B cell (primary cell): Measurements from ENCODE around the gene PTPRG. TPM values are rescaled to one million over a fixed set of nuclear protein-coding genes. Genes with fewer than 3 reads are reported as not detected.

Experiments used
- ATAC-seq: fragments of 200-7000 bp; cut with Tn5 transposase; one replicate; pipeline ENCODE4 v1.10.0; 2021; ENCODE audit warnings: low read depth, mild to moderate bottlenecking, moderate number of reproducible peaks, moderate library complexity
- CTCF ChIA-PET: fragments of 350-600 bp; sonication (Branson Sonifier 250); formaldehyde crosslinking; loops from one replicate; lab custom pipeline; 2021; ENCODE audit warnings: antibody characterized with exemption, inconsistent platforms; lab: Charles Lee
- POLR2A ChIA-PET: fragments of 350-600 bp; sonication (Branson Sonifier 250); formaldehyde crosslinking; loops from one replicate; lab custom pipeline; 2021; ENCODE audit warnings: antibody characterized with exemption; lab: Charles Lee
- DNase-seq: peaks from one replicate; pipeline ENCODE4 v3.0.0; 2013
- H2AFZ ChIP-seq: 2 replicates; pipeline ENCODE4 v1.6.1; 2012; ENCODE audit warnings: mild to moderate bottlenecking, low read depth, low read length; ENCODE audit not compliant: insufficient read depth, poor library complexity, severe bottlenecking
- H3K27ac ChIP-seq, 2 donors: 1 replicate in 1 of 2; 2 replicates in 1 of 2; pipeline ENCODE4 v1.5.1; 2012 to 2013; ENCODE audit warnings: low read length in 2 of 2, mild to moderate bottlenecking in 2 of 2, moderate library complexity in 1 of 2
- H3K27me3 ChIP-seq, 4 experiments: fragments of 200-600 bp in 1 of 4; sonication (generic) in 1 of 4; replicated peaks in 1 of 4; 1 replicate in 2 of 4; 2 replicates in 2 of 4; pipeline versions ENCODE4 v1.6.1 to v1.7.0; 2013 to 2016; ENCODE audit warnings: low read length in 3 of 4, mild to moderate bottlenecking in 2 of 4, mixed read lengths in 1 of 4, moderate library complexity in 1 of 4; ENCODE audit not compliant: insufficient read depth in 4 of 4, control insufficient read depth in 3 of 4; ENCODE audit errors: control extremely low read depth in 1 of 4
- H3K36me3 ChIP-seq, 2 experiments: replicated peaks in 1 of 2; 1 replicate in 1 of 2; 2 replicates in 1 of 2; pipeline versions ENCODE4 v1.6.1 to v1.7.1; 2013; ENCODE audit warnings: low read length in 1 of 2; ENCODE audit not compliant: insufficient read depth in 2 of 2, control insufficient read depth in 1 of 2; ENCODE audit errors: control extremely low read depth in 1 of 2, extremely low read depth in 1 of 2
- H3K4me1 ChIP-seq, 2 donors: fragments of 200-600 bp in 1 of 2; sonication (generic) in 1 of 2; 1 replicate in 1 of 2; 2 replicates in 1 of 2; pipeline versions ENCODE4 v1.5.1 to v1.6.1; 2013 to 2017; ENCODE audit warnings: low read length in 2 of 2; ENCODE audit not compliant: control insufficient read depth in 2 of 2, insufficient read depth in 2 of 2
- H3K4me2 ChIP-seq: replicated peaks from 2 replicates; pipeline ENCODE3; 2012; ENCODE audit warnings: mild to moderate bottlenecking, low read depth, low read length; ENCODE audit not compliant: poor library complexity, severe bottlenecking
- H3K4me3 ChIP-seq, 5 experiments: fragments of 200-600 bp in 1 of 5; sonication (generic) in 1 of 5; 1 replicate in 3 of 5; 2 replicates in 2 of 5; pipeline versions ENCODE4 v1.5.1 to v1.7.0; 2011 to 2016; ENCODE audit warnings: low read length in 4 of 5, mild to moderate bottlenecking in 4 of 5, low read depth in 2 of 5, control low read depth in 1 of 5, moderate library complexity in 1 of 5; ENCODE audit not compliant: insufficient read depth in 1 of 5; ENCODE audit errors: control extremely low read depth in 1 of 5, extremely low read depth in 1 of 5
- H3K79me2 ChIP-seq: fragments of 200-600 bp; sonication (generic); one replicate; pipeline ENCODE4 v1.6.0; 2016; ENCODE audit warnings: low read length; ENCODE audit not compliant: control insufficient read depth, insufficient read depth
- H3K9ac ChIP-seq: fragments of 200-600 bp; sonication (generic); 2 replicates; pipeline ENCODE4 v1.6.1; 2017; ENCODE audit warnings: mild to moderate bottlenecking, low read length, moderate library complexity
- H3K9me3 ChIP-seq, 3 donors: one replicate each; pipeline versions ENCODE4 v1.6.1 to v1.7.1; 2013; ENCODE audit warnings: low read length in 2 of 3; ENCODE audit not compliant: control insufficient read depth in 2 of 3, insufficient read depth in 1 of 3; ENCODE audit errors: control extremely low read depth in 1 of 3
- H4K20me1 ChIP-seq: 2 replicates; pipeline ENCODE4 v1.6.0; 2012; ENCODE audit warnings: mild to moderate bottlenecking, low read length; ENCODE audit not compliant: insufficient read depth, control insufficient read depth, poor library complexity, severe bottlenecking
- H3K27ac Mint-ChIP-seq: one replicate; pipeline ENCODE4 v1.8.0; 2021; ENCODE audit warnings: mixed read lengths
- H3K27me3 Mint-ChIP-seq: one replicate; pipeline ENCODE4 v1.8.0; 2021; ENCODE audit warnings: mixed read lengths
- H3K4me1 Mint-ChIP-seq: one replicate; pipeline ENCODE4 v1.8.0; 2021; ENCODE audit warnings: mixed read lengths
- H3K4me3 Mint-ChIP-seq: one replicate; pipeline ENCODE4 v1.8.0; 2021; ENCODE audit warnings: mixed read lengths
- H3K9me3 Mint-ChIP-seq: one replicate; pipeline ENCODE4 v1.8.0; 2022; ENCODE audit warnings: mixed read lengths; ENCODE audit not compliant: insufficient read depth
- EZH2 ChIP-seq: IDR thresholded peaks from 2 replicates; pipeline ENCODE4 v1.6.1; 2012; ENCODE audit warnings: borderline replicate concordance, low read depth, mild to moderate bottlenecking, moderate library complexity, low read length; ENCODE audit not compliant: insufficient read depth, poor library complexity, severe bottlenecking
- WGBS: methylation state at CpG from one replicate; pipeline ENCODE4 v1.1.5; 2013; ENCODE audit warnings: missing lambda C conversion rate; ENCODE audit not compliant: insufficient coverage; 5-methylcytosine and 5-hydroxymethylcytosine counted together
- intact Hi-C: fragments of 100-400 bp; cut with micrococcal nuclease; formaldehyde crosslinking; loops from one replicate; pipeline ENCODE4 v1.10.0; 2022
- polyA plus RNA-seq: library from polyadenylated mRNA; depleted of rRNA; stranded (reverse); fragments of >200 nt; gene quantifications from 2 replicates; pipeline ENCODE4 v1.2.3, GENCODE V29; 2012
- total RNA-seq, 2 donors: library from RNA; stranded (reverse); fragments of 120-200 nt in 1 of 2; gene quantifications; 1 replicate in 1 of 2; 2 replicates in 1 of 2; pipeline versions ENCODE4 v1.2.3 to v1.2.4, GENCODE V29; 2013 to 2022
- TF ChIP-seq, protein P1 (sequence below): fragments of 200-600 bp; IDR thresholded peaks from one replicate; pipeline ENCODE4 v1.8.0; 2022; ENCODE audit warnings: antibody characterized with exemption, mild to moderate bottlenecking

PTPRG gene
- total and polyA plus RNA-seq, 2 donors (not counting 1 experiment from before 2014, with no cell fraction given), result 0.12 to 1.3 TPM

- H3K9ac ChIP-seq, result no peak overlapping the region
- no peaks in the 10 kb centered on the region for H3K9me3 ChIP-seq
- no peak for TF ChIP-seq EZH2
- TF ChIP-seq, protein P1, sequence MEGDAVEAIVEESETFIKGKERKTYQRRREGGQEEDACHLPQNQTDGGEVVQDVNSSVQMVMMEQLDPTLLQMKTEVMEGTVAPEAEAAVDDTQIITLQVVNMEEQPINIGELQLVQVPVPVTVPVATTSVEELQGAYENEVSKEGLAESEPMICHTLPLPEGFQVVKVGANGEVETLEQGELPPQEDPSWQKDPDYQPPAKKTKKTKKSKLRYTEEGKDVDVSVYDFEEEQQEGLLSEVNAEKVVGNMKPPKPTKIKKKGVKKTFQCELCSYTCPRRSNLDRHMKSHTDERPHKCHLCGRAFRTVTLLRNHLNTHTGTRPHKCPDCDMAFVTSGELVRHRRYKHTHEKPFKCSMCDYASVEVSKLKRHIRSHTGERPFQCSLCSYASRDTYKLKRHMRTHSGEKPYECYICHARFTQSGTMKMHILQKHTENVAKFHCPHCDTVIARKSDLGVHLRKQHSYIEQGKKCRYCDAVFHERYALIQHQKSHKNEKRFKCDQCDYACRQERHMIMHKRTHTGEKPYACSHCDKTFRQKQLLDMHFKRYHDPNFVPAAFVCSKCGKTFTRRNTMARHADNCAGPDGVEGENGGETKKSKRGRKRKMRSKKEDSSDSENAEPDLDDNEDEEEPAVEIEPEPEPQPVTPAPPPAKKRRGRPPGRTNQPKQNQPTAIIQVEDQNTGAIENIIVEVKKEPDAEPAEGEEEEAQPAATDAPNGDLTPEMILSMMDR, result no peak
- no peaks in the 10 kb centered on the region for H3K36me3 ChIP-seq
- H2AFZ ChIP-seq, result no peak overlapping the region
- H3K4me3 Mint-ChIP-seq, result no peak overlapping the region
- no peak overlapping the region for H3K27ac Mint-ChIP-seq
- peaks cover 2 to 5% of the 10 kb centered on the region in 2 donors for H3K4me1 ChIP-seq
- POLR2A ChIA-PET, result no interaction called here
- CTCF ChIA-PET, result no interaction called here
- H3K4me1 Mint-ChIP-seq, result peaks cover 7% of the 10 kb centered on the region
- no peak overlapping the region for H3K4me3 ChIP-seq
- no peaks in the 10 kb centered on the region for H3K9me3 Mint-ChIP-seq
- intact Hi-C loops, result no loop called here
- H3K27ac ChIP-seq, result no peak overlapping the region
- H3K79me2 ChIP-seq, result no peaks in the 10 kb centered on the region
- no peaks in the 10 kb centered on the region for H4K20me1 ChIP-seq
- no peaks in the 10 kb centered on the region for H3K27me3 Mint-ChIP-seq
- 68% methylated on average over 4 of the region's 7 CpGs for WGBS
- no peak for ATAC-seq
- H3K27me3 ChIP-seq, result no peaks in the 10 kb centered on the region
- DNase-seq, result no peak
- no peak overlapping the region for H3K4me2 ChIP-seq
These were observed 623.2 kb downstream of the PTPRG start for GRCh38 chr3:62184559-62184958.

DNA sequence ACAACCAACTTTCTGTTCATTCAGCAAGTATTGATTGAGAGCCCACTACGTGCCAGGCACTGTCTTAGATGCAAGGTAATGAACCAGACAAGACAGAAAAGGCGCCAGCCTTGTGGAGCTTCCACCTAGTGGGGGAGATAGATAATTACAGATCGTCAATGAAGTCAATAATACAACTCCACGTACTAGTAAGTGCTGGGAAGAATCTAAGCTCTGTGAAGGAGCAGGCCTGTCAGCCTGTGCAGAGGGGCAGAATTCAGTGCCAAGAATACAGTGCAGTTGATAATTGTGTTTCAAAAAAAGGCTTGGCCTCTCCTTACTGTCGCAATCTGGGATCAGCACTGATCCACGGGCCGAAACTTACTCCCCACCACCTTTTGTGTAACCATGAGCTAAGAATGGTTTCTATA, 625.7 kb downstream of the PTPRG start:
- no peaks in the 10 kb centered on the region for H3K9me3 Mint-ChIP-seq
- 86% methylated on average over 1 of the region's 7 CpGs for WGBS
- peaks cover 7% of the 10 kb centered on the region for H3K4me1 Mint-ChIP-seq
- no peaks in the 10 kb centered on the region for H3K27me3 Mint-ChIP-seq
- H3K4me2 ChIP-seq, result no peak overlapping the region
- CTCF ChIA-PET, result interaction anchor here (0.6 to 2.7 kb wide), 8 partner anchors 10 to 1180 kb away, joined by 3 to 7 read pairs (median 3); no protein-coding TSS in a partner anchor
- H2AFZ ChIP-seq, result no peak overlapping the region
- ATAC-seq (no peak), DNase-seq (no peak)
- H3K4me3 ChIP-seq, result no peak overlapping the region
- intact Hi-C loops, result loop anchor here (5.0 kb wide), 1 partner anchor 330 kb away; no protein-coding TSS in a partner anchor
- no peaks in the 10 kb centered on the region for H3K36me3 ChIP-seq
- H3K9ac ChIP-seq, result no peak overlapping the region
- H3K4me1 ChIP-seq, result peaks cover 2 to 5% of the 10 kb centered on the region in 2 donors
- no peaks in the 10 kb centered on the region for H4K20me1 ChIP-seq
- TF ChIP-seq, protein P1, result no peak
- no peak for TF ChIP-seq EZH2
- no peak overlapping the region for H3K27ac Mint-ChIP-seq
- no peak overlapping the region for H3K4me3 Mint-ChIP-seq
- H3K27me3 ChIP-seq, result no peaks in the 10 kb centered on the region
- no peaks in the 10 kb centered on the region for H3K79me2 ChIP-seq
- POLR2A ChIA-PET, result no interaction called here
- no peaks in the 10 kb centered on the region for H3K9me3 ChIP-seq
- H3K27ac ChIP-seq, result no peak overlapping the region
